Measurements from ENCODE around the gene DHRS3.

GRCh38 chr1:12627296-12627695, 9.3 kb upstream of the DHRS3 start:
- TF ChIP-seq CTCF (IDR thresholded peaks at IDR 0.05; ENCODE audit: insufficient read depth, low read length, poor library complexity, severe bottlenecking), result no peak
- TF ChIP-seq EZH2phosphoT487 (conservative IDR thresholded peaks at IDR 0.05; ENCODE audit: low read length), result no peak
